SK-N-SH treated with all-trans-retinoic acid at 6 μM for 48 hours (cell line): Measurements from ENCODE around the gene MYOM1.
"Not testable (repeated sequence)": the region's sequence is repeated elsewhere in the genome, so short reads cannot be mapped to it uniquely, and the experiment has no call there.

Experiments used
- ATAC-seq: fragments of 200-7000 bp; cut with Tn5 transposase; 3 replicates; pipeline ENCODE4 v1.9.1; 2020; ENCODE audit warnings: mild to moderate bottlenecking, moderate library complexity
- ARNTL ChIP-seq: fragments of 450-650 bp; formaldehyde crosslinking; IDR thresholded peaks from 2 replicates; pipeline ENCODE4 v1.5.0; 2020; ENCODE audit warnings: low read depth, mild to moderate bottlenecking, moderate library complexity, borderline replicate concordance
- BACH2 ChIP-seq: fragments of 250-450 bp; sonication (Bioruptor Pico); IDR thresholded peaks from 2 replicates; pipeline ENCODE4 v1.9.0; 2021; ENCODE audit warnings: mild to moderate bottlenecking, borderline replicate concordance
- CSDC2 ChIP-seq: fragments of 250-450 bp; sonication (Bioruptor Pico); IDR thresholded peaks from 2 replicates; pipeline ENCODE4 v1.5.0; 2020; ENCODE audit warnings: mild to moderate bottlenecking, moderate library complexity
- CSRNP3 ChIP-seq: fragments of 250-450 bp; sonication (Bioruptor Pico); IDR thresholded peaks from 2 replicates; pipeline ENCODE4 v1.5.1; 2021; ENCODE audit warnings: mild to moderate bottlenecking, moderate library complexity
- ESRRG ChIP-seq: fragments of 250-450 bp; sonication (Bioruptor Pico); IDR thresholded peaks from 2 replicates; pipeline ENCODE4 v1.6.1; 2021; ENCODE audit warnings: mild to moderate bottlenecking
- GLIS3 ChIP-seq: fragments of 250-450 bp; sonication (Bioruptor Pico); IDR thresholded peaks from 2 replicates; pipeline ENCODE4 v1.5.0; 2020; ENCODE audit warnings: mild to moderate bottlenecking, moderate library complexity
- ISL1 ChIP-seq: fragments of 250-450 bp; sonication (Bioruptor Pico); IDR thresholded peaks from 2 replicates; pipeline ENCODE4 v2.1.2; 2022; ENCODE audit warnings: mild to moderate bottlenecking, moderate library complexity
- OSR1 ChIP-seq: fragments of 250-450 bp; sonication (Bioruptor Pico); IDR thresholded peaks from 2 replicates; pipeline ENCODE4 v1.8.0; 2022; ENCODE audit warnings: moderate library complexity, mild to moderate bottlenecking, inconsistent platforms
- POU6F1 ChIP-seq: fragments of 250-450 bp; sonication (Bioruptor Pico); IDR thresholded peaks from 2 replicates; pipeline ENCODE4 v1.8.0; 2021; ENCODE audit warnings: low read depth, mild to moderate bottlenecking, moderate library complexity, borderline replicate concordance
- PPARA ChIP-seq: fragments of 250-450 bp; sonication (Bioruptor Pico); IDR thresholded peaks from 2 replicates; pipeline ENCODE4 v1.5.0; 2020; ENCODE audit warnings: mild to moderate bottlenecking, borderline replicate concordance
- RARB ChIP-seq: fragments of 250-450 bp; sonication (Bioruptor Pico); IDR thresholded peaks from 2 replicates; pipeline ENCODE4 v1.8.0; 2021; ENCODE audit warnings: mild to moderate bottlenecking, moderate library complexity
- SNAI2 ChIP-seq: fragments of 250-450 bp; sonication (Bioruptor Pico); IDR thresholded peaks from 2 replicates; pipeline ENCODE4 v1.5.0; 2020; ENCODE audit warnings: mild to moderate bottlenecking, moderate library complexity
- TCF4 ChIP-seq: fragments of 250-450 bp; sonication (Bioruptor Pico); IDR thresholded peaks from 2 replicates; pipeline ENCODE4 v1.8.0; 2021; ENCODE audit warnings: mild to moderate bottlenecking, moderate library complexity, borderline replicate concordance
- TOX ChIP-seq: fragments of 250-450 bp; sonication (Bioruptor Pico); IDR thresholded peaks from 2 replicates; pipeline ENCODE4 v1.8.0; 2021; ENCODE audit warnings: mild to moderate bottlenecking, moderate library complexity, borderline replicate concordance
- TSHZ2 ChIP-seq: fragments of 250-450 bp; sonication (Bioruptor Pico); IDR thresholded peaks from 2 replicates; pipeline ENCODE4 v1.5.0; 2020; ENCODE audit warnings: mild to moderate bottlenecking, moderate library complexity
- ZFP3 ChIP-seq: fragments of 250-450 bp; sonication (Bioruptor Pico); IDR thresholded peaks from 2 replicates; pipeline ENCODE4 v1.5.0; 2020; ENCODE audit warnings: mild to moderate bottlenecking, moderate library complexity
- ZFP30 ChIP-seq: fragments of 450-650 bp; formaldehyde crosslinking; IDR thresholded peaks from 2 replicates; pipeline ENCODE4 v1.5.0; 2022; ENCODE audit warnings: mild to moderate bottlenecking, moderate library complexity
- ZNF565 ChIP-seq: fragments of 450-650 bp; formaldehyde crosslinking; conservative IDR thresholded peaks from 2 replicates; pipeline ENCODE4 v1.5.0; 2020; ENCODE audit warnings: low read depth, mild to moderate bottlenecking, moderate library complexity
- ZNF70 ChIP-seq: fragments of 450-650 bp; formaldehyde crosslinking; IDR thresholded peaks from 2 replicates; pipeline ENCODE4 v1.5.0; 2020; ENCODE audit warnings: mild to moderate bottlenecking, moderate library complexity
- ZNF8 ChIP-seq: fragments of 450-650 bp; formaldehyde crosslinking; IDR thresholded peaks from 2 replicates; pipeline ENCODE4 v1.5.0; 2020; ENCODE audit warnings: mild to moderate bottlenecking, moderate library complexity
- TF ChIP-seq, protein P1 (sequence below): fragments of 250-450 bp; sonication (Bioruptor Pico); IDR thresholded peaks from 2 replicates; pipeline ENCODE4 v1.5.1; 2020; ENCODE audit warnings: low read depth, mild to moderate bottlenecking, moderate library complexity
- TF ChIP-seq, protein P2 (sequence below): fragments of 250-450 bp; sonication (Bioruptor Pico); IDR thresholded peaks from 2 replicates; pipeline ENCODE4 v1.8.0; 2020; ENCODE audit warnings: mild to moderate bottlenecking, moderate library complexity, borderline replicate concordance

MYOM1 gene

DNA sequence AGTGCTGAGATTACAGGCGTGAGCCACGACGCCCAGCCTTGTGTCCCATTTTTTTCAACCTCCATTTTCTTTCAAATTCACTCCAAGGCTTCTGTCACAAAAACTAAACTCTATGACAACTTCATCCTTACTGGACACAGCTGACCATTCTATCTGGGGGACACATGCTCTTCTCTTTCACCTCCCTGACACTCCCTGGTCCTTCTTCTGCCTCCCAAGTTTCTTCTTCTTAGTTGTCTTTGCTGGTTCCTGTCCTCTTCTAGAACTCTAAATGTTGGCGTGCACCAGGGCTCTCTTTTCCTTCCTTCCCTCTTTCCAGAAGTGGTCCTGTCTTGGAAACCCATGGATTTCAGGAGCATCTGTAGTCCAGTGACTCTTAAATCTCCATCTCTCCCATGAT lies 166.7 kb downstream of the MYOM1 start:
- TF ChIP-seq ZNF8 (CRISPR knock-in tag) (no peak), ZFP30 (no peak), CSDC2 (CRISPR knock-in tag) (no peak), OSR1 (no peak), ZNF565 (no peak), ZNF70 (no peak), POU6F1 (CRISPR knock-in tag) (no peak), CSRNP3 (no peak), RARB (no peak), ZFP3 (CRISPR knock-in tag) (no peak), TSHZ2 (CRISPR knock-in tag) (no peak), GLIS3 (CRISPR knock-in tag) (no peak), ESRRG (CRISPR knock-in tag) (no peak), ISL1 (CRISPR knock-in tag) (no peak), SNAI2 (no peak), ARNTL (CRISPR knock-in tag) (no peak), TOX (no peak), PPARA (CRISPR knock-in tag) (no peak), BACH2 (CRISPR knock-in tag) (no peak)
- TF ChIP-seq, protein P1, sequence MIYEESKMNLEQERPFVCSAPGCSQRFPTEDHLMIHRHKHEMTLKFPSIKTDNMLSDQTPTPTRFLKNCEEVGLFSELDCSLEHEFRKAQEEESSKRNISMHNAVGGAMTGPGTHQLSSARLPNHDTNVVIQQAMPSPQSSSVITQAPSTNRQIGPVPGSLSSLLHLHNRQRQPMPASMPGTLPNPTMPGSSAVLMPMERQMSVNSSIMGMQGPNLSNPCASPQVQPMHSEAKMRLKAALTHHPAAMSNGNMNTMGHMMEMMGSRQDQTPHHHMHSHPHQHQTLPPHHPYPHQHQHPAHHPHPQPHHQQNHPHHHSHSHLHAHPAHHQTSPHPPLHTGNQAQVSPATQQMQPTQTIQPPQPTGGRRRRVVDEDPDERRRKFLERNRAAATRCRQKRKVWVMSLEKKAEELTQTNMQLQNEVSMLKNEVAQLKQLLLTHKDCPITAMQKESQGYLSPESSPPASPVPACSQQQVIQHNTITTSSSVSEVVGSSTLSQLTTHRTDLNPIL (CRISPR knock-in tag), result no peak
- ATAC-seq, result no peak

- ATAC-seq, result no peak
- no peak for TF ChIP-seq OSR1
- no peak for TF ChIP-seq ZNF70
- no peak for TF ChIP-seq SNAI2
- TF ChIP-seq TCF4 (CRISPR knock-in tag), result no peak
- TF ChIP-seq ZNF8 (CRISPR knock-in tag), result no peak
These were observed 167.4 kb downstream of the MYOM1 start for GRCh38 chr18:3052411-3052758.

DNA sequence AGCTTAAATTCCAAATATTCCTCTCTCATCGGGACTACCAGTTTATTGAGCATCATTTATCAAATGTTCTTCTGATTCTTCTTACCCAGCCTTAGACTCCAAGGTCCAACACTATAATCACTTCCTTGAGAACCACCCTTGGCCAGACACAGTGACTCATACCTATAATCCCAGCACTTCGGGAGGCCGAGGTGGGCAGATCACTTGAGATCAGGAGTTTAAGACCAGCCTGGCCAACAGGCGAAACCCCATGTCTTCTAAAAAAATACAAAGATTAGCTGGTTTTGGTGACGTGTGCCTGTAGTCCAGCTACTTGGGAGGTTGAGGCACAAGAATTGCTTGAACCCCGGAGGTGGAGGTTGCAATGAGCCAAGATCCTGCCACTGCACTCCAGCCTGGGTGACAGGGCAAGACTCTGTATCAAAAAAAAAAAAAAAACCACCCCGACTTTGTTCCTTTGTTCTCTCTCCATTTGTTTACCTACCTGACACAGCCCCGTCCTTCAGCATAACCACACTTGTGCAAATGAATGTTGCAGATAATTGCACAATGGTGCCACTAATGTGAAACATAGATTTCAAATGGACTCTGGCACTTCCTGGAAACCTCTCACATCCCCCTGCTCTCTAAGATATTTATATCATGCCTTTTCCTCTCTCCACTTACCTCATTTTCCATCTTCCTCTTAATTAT lies 167.9 kb downstream of the MYOM1 start:
- TF ChIP-seq TCF4 (CRISPR knock-in tag) (no peak), ESRRG (CRISPR knock-in tag) (no peak), RARB (no peak), POU6F1 (CRISPR knock-in tag) (no peak), GLIS3 (CRISPR knock-in tag) (no peak), ISL1 (CRISPR knock-in tag) (no peak), CSRNP3 (no peak)
- TF ChIP-seq, protein P1 (CRISPR knock-in tag), result no peak
- TF ChIP-seq, protein P2, sequence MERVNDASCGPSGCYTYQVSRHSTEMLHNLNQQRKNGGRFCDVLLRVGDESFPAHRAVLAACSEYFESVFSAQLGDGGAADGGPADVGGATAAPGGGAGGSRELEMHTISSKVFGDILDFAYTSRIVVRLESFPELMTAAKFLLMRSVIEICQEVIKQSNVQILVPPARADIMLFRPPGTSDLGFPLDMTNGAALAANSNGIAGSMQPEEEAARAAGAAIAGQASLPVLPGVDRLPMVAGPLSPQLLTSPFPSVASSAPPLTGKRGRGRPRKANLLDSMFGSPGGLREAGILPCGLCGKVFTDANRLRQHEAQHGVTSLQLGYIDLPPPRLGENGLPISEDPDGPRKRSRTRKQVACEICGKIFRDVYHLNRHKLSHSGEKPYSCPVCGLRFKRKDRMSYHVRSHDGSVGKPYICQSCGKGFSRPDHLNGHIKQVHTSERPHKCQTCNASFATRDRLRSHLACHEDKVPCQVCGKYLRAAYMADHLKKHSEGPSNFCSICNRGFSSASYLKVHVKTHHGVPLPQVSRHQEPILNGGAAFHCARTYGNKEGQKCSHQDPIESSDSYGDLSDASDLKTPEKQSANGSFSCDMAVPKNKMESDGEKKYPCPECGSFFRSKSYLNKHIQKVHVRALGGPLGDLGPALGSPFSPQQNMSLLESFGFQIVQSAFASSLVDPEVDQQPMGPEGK, result no peak
- ATAC-seq, result no peak

GRCh38 chr18:3049897-3050454 lies 169.8 kb downstream of the MYOM1 start:
- ATAC-seq, result not testable (repeated sequence)
